ENCODE measurements around the gene KAZN.

Gene KAZN

DNA sequence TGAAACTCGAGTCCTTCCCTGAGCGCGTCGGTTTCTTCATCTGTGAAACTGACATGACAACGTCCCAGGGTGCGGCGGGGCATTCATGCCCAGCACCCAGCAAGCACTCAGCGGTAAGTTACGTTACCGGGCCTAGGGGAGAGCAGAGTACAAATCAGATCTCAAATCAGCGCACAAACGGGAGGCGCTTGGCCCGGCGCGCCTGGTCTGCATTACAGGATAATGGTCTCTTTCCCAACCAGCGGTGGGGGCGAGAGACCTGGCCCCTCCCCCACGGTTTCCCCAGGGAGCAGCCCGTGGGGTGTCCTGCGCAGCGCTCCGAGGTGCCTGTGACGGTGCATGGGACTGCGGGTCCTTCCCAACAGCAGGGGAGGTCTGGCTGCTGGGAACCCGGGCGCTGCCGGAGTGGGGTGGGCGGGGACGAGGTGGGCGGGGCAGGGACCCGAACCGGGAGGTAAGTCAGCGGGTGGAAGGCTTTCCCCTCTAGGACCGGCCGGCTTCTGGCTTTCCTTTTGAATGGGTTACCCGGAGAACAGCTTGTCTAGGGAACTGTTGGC lies 556.1 kb downstream of the KAZN start:
- no peak for DNase-seq

DNA sequence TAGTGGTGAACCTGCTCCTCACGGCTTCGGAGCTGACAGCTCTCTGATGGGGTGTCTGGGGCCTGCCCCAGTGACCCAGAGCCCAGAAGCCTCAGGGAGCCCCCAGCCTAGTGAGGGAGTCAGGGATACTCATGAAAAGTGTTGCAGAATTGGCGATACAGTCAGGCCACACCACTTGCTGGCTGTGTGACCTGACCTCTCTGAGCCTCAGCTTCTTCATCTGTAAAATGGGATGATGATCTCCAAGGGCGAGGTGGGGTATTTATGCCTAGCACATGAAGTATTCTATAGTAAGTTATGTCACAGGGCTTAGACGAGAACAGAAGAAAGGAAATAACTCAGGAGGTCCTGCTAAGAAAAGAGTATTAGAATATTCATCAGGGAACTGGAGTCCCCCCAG lies 556.7 kb downstream of the KAZN start:
- no peak for DNase-seq

DNA sequence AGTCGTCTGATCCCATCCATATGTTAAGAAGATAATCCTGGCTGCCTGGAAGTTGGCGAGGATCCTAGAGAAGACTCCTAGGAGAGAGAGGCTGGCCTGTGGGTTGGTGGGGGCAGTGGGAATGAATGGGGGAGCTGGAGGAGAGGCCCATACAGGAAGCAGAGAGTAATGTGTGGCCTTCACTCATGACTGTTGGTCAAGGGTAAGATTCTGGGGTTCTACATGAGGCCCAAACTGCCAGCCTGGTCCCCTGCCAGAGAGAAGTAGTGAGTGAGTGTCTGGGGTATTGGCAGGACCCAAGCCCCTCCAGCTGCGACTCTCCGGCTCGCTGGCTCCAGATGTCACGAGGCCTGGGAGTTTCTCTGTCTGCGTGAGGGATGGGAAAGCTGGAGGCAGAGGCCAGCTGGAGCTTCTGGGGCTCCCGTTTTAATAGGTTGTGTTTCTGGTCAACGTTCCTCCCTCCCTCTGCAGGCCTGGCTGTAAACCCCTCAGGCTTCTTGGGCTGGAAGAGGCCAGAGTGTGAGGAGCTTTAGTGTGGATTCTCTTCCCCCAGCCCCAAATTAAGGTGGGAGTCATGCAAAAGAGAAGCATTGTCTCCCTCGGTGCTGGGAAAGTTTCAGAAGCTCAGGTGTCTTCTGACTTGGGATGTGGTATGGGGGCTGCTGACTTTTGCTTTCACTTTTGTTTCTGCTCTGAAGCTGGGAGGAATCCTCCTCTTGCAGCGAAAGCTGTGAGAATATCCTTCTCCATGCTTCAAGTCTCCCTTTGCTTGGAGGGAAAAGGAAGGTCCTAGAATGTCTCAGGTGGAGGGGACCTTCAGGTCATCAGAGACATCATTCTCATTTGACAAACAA lies 557.6 kb downstream of the KAZN start:
- no peak for DNase-seq

DNA sequence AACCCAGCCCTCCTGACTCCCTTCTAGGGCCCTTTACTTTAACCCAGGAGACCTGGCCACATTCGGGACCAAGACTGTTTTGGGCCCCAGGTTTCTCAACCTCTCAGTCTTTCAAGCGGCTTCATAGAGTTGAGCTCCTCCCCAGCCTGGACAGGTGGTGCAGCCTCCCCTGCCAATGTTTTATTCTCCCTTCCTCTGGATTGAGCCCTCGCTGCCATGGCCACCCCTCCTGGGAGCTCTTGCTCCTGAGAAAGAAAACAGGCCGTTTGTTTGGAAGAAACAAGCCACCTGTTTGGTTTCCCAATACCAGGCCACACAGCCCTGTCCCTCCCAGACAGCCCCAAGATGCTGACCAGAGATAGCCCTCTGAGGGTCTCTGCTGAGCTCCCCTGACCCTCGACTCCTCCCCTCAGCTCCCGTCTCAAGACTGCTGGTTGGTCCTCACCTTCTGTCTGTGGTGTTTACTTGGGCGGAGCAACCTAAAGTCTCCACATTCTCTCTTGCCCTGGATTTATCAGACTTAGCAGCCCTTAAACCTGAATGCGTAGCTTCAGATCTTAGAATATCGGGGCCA lies 558.4 kb downstream of the KAZN start:
- no peak for DNase-seq

DNA sequence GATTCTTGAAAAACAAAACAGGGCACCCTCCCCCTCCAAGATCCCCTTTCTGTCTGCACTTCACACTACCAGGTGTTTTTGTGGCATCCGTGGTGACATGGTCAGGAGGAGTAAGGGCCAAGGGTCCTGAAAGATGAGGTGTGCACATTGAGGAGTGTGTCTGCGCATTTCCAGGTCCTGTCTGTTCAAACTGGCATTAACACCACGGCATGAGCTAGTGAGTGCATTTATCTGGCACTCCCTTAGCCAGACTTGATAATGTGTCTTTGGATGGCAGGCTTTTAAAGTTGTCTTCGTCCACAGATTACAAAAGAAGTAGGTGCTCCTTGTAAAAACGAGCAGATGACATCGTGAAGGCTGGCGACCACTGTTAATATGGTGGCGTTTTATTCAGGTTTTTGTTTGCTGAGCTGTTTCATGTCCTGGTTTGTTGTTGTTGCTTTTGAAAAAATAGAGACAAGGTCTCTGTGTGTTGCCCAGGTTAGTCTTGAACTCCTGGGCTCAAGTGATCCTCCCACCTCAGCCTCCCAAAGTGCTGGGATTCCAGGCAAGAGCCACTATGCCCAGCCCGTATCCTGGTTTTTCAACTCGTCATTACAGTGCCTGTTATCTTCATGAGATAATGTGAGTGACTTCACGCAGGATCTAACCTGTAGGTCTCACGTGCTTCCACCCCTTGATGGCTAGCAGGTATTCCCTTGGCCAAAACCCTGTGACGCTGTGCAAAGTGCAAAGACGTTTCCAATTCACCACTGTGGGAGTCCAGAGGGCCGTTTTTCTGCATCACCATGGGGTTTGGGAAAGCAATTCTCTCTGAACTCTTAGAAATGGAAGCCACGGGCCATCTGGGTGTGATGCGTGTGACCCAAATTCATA lies 559.3 kb downstream of the KAZN start:
- DNase-seq, result no peak

DNA sequence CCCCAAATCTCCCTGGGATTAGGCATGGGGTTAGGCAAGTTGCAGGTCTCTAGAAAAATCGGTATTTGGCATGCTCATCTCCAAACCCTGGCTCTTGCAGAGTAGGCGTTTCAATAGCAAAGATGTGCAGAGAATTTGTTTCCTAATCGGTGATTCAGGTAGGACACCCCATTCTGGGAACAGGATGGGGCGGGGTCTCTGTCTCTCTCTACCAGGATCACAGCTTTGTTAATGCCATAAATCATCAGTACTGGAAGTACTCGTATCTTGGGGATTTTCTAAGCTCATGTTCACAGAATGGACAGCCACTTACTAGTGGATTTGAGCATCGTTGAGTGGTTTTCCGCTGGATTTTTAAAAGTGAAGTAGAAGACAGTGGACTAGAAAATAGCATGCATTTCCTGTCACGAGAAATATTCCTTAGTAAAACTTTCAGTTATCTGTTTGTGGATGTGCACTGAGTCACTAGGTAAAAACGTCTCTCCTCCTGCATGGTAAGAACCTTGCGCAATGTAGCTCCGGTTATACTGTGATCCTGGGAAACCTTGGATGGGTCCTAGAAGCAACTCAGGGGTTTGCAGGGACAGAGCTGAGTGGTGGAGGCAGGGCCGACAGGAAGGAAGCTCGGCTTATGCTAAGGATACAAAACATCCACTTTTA lies 560.2 kb downstream of the KAZN start:
- no peak for DNase-seq

DNA sequence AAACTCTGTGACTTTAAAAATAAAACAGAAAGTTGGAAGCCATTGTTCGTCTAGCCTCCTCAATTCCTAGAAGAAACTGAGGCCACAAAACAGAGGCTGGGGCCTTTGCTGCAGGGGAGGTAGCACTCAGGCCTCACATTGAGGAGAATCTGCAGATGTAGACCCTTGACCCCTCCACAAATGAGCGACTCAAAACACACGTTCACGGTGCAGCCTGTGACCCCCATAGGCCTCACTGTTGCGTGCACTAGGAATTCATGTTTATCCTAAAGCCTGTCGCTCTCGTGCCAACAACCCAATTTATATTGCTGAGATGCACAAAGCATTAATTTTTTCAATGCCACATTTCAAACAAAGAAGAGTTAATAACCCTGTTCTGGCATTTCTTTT lies 560.7 kb downstream of the KAZN start:
- no peak for DNase-seq

- DNase-seq, result no peak
Observed at GRCh38 chr1:15160626-15161025, 562.1 kb downstream of the KAZN start.

GRCh38 chr1:15167386-15167785 lies 568.9 kb downstream of the KAZN start:
- DNase-seq, result no peak

Measured in activated T-cell treated with anti-CD3 and anti-CD28 coated beads, Interleukin-2, amount 50 U/mL, for 1 hour (primary cell).